ENCODE measurements around the gene CRTC3.
"Not testable (repeated sequence)": the region's sequence is repeated elsewhere in the genome, so short reads cannot be mapped to it uniquely, and the experiment has no call there.

The CRTC3 gene

DNA sequence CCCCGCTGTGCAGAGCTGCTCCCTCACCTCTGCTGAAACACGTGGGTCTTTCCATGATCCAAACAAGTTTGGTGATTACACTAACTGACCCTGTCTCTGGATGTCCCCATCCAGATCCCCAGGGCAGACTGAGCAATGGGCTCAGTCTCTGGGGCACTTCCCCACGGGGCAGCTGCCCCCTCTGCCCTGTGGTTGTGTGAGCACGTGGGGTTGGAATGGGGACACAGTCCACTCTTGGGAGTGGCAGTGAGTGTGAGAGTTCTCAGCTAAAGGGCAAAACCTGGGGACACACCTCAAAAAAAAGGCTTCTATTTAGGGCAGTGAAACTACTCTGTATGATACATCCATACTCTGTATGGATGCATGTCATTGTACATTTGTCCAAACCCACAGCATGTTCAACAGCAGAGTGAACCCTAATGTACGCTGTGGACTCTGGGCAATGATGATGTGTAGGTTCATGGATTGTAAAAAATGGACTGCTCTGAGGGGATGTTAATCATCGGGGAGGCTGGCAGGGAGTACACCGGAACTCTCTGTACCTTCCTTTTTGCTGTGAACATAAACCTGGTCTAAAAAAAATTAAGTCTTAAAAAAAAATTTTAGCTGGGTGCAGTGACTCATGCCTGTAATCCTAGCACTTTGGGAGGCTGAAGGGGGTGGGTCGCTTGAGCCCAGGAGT lies 137.5 kb downstream of the CRTC3 start:
- TF ChIP-seq, protein P1, sequence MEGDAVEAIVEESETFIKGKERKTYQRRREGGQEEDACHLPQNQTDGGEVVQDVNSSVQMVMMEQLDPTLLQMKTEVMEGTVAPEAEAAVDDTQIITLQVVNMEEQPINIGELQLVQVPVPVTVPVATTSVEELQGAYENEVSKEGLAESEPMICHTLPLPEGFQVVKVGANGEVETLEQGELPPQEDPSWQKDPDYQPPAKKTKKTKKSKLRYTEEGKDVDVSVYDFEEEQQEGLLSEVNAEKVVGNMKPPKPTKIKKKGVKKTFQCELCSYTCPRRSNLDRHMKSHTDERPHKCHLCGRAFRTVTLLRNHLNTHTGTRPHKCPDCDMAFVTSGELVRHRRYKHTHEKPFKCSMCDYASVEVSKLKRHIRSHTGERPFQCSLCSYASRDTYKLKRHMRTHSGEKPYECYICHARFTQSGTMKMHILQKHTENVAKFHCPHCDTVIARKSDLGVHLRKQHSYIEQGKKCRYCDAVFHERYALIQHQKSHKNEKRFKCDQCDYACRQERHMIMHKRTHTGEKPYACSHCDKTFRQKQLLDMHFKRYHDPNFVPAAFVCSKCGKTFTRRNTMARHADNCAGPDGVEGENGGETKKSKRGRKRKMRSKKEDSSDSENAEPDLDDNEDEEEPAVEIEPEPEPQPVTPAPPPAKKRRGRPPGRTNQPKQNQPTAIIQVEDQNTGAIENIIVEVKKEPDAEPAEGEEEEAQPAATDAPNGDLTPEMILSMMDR (IDR thresholded peaks at IDR 0.05; ENCODE audit: insufficient read depth, missing control alignments): no peak
- DNase-seq (ENCODE audit: insufficient read length, low spot score): no peak
- FAIRE-seq: no peak

DNA sequence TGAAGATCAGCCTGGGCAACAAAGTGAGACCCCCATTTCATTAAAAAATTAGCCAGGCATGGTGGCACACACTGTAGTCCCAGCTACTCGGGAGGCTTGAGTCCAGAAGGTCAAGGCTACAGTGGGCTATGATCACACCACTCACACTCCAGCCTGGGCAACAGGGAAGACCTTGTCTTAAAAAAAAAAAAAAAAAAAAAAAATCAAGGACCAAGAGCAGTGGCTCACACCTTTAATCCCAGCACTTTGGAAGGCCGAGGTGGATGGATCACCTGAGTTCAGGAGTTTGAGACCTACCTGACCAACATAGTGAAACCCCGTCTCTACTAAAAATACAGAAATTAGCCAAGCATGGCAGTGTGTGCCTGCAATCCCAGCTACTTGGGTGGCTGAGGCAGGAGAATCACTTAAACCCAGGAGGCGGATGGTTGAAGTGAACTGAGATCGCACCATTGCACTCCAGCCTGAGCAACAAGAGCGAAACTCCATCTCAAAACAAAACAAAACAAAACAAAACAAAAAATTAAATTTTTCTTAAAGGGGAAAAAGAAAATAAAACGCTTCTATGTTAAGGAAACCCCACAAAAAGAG lies 138.1 kb downstream of the CRTC3 start:
- DNase-seq (ENCODE audit: insufficient read length, low spot score); FAIRE-seq: not testable (repeated sequence)

DNA sequence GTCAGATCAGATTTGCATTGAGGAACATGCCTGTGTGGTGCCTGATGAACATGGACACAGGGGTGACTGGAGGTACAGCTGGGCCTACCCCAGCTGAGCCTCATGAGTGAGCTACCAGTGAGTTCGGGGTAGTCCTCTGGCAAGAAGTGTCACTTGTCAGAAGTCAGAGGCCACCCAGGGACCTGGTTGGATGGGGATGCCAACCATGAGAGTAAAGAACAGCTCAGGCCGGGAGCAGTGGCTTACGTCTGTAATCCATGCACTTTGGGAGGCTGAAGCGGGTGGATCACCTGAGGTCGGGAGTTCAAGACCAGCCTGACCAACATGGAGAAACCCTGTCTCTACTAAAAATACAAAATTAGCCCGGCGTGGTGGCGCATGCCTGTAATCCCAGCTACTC lies 140.9 kb downstream of the CRTC3 start:
- DNase-seq (ENCODE audit: insufficient read length, low spot score); FAIRE-seq: not testable (repeated sequence)

DNA sequence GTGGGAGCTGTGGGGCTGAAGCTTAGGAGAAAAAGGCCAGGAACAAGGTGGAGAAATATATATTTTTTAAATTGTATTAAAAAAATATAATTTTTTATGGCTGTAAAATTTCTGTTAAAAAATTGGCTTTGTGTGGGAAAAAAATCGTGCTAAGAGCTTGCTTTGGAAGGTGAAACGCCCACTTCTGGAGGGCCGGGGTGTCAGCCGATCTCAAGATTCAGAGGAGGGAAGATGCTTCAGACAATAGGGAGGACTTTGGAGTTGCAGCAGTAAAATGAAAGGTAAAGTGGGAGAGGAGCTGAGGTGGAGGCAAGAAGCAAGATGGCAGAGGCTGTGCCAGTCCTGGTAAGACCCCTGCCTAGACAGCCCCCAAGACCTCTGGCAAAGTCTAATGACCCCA lies 141.5 kb downstream of the CRTC3 start:
- TF ChIP-seq, protein P1 (IDR thresholded peaks at IDR 0.05; ENCODE audit: insufficient read depth, missing control alignments): no peak
- FAIRE-seq (no peak), DNase-seq (ENCODE audit: insufficient read length, low spot score) (no peak)

DNA sequence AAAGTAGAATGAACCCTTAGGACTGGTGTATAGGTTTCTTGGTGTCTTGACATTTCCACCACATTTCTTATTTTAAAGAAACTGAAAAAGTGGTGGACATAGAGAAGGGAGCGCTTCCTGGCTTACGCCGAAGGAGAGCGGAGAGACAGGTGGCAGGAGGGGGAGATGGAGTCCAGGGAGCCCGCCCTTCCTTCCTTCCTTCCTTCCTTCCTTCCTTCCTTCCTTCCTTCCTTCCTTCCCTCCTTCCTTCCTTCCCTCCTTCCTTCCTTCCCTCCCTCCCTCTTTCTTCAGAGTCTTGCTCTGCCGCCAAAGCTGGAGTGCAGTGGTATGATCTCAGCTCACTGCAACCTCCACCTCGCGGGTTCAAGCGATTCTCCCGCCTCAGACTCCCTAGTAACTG lies 143.6 kb downstream of the CRTC3 start:
- FAIRE-seq; DNase-seq (ENCODE audit: insufficient read length, low spot score): not testable (repeated sequence)

DNA sequence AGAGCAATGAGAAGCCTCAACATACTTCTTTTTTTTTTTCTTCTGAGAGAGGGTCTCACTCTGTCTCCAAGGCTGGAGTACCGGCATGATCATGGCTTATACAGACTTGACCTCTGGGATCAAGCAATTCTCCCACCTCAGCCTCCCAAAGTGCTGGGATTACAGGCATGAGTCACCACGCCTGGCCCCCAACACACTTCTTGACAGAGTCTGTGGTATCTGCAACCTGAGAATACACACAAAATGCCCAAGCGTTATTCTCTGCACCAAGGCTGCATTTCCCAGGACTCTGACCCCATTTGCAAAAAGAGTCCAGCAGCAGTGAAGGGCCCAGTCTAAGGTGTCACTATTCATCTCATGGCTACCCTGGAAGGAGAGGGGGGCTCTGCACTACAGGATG lies 144.8 kb downstream of the CRTC3 start:
- TF ChIP-seq, protein P1 (IDR thresholded peaks at IDR 0.05; ENCODE audit: insufficient read depth, missing control alignments): no peak
- DNase-seq (ENCODE audit: insufficient read length, low spot score): no peak
- FAIRE-seq: no peak

DNA sequence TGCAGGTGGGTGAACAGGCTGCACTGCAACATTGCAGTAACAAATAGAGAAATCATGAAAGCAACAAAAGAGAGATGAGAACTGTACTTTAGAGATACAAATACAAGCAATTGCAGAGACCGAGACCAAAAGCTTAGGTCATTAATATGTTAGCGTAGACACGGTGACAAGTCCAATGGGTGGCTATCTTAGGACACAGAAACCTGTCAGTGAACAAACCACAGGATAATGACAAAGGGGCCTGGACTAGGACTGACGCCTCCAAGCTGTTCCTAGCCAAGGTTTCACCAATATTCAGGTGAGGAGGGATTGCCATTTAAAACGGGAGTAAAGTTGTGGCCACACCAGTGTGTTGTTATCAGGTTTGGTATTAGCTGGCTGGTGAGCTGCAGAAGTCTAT lies 145.7 kb downstream of the CRTC3 start:
- TF ChIP-seq, protein P1 (IDR thresholded peaks at IDR 0.05; ENCODE audit: insufficient read depth, missing control alignments): no peak
- no peak for DNase-seq (ENCODE audit: insufficient read length, low spot score)
- no peak for FAIRE-seq

DNA sequence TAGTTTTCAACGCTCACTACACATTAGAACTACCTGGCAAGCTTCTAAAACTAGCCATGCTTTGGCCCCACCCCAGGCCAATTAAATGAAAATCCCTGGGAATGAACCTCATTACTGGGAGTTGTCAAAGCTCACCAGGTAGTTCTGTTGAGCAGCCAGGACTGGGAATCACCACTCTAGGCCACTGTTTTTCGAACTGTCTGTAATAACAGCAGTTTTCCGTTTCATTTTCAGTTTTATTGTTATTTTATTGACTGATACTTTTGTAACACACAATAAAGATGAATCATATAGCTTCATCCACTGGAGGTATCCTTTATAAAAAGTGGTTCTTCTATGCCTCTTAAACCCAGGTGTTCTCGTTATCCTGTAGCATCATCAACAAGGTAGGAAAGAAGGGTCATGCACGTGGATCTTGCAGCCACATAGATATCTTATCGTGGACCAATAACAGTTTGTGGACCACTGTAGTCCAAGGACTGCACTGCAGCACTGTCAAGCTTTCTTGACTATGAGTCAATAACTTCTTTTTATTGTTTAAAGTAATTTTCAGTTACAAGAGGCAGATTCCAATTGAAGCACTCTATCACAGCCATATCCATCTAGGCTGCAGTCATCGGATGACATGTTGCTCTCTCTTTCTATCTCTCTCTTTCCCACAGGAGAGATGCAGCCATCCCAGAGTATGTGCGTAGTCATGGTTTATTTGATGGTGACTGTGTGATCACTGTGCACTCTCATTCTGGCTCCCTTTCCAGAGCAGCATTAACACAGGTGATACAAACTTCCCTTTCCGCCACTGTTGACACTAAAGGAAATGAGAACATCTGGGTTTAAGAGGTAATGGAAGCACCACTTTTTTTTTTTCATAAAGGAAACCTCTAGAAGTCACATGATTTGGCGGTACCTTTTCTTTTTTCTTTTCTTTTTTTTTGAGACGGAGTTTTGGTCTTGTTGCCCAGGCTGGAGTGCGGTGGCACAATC lies 148.4 kb downstream of the CRTC3 start:
- FAIRE-seq: no peak
- DNase-seq (ENCODE audit: insufficient read length, low spot score): no peak
- TF ChIP-seq, protein P1 (IDR thresholded peaks at IDR 0.05; ENCODE audit: insufficient read depth, missing control alignments): no peak

Data from D721Med (cell line).